ENCODE data around the gene CRB1.
A peak's percentile ranks its signal among the peaks of the same experiment; 100 is the strongest.

Gene CRB1

GRCh38 chr1:197321811-197322210 lies 53.8 kb downstream of the CRB1 start:
- ChIA-PET CTCF (no interaction called here), POLR2A (no interaction called here)
- Histone ChIP-seq H3K4me3 (ENCODE audit: control insufficient read depth in 1 of 7, extremely low read depth in 1 of 7, insufficient read depth in 4 of 7, low read depth in 2 of 7, low read length in 6 of 7) (no peak overlapping the region), H3K4me1 (ENCODE audit: control extremely low read depth in 1 of 4, control insufficient read depth in 4 of 4, insufficient read depth in 4 of 4, low read length in 3 of 4) (no peaks in the 10 kb centered on the region), H3K36me3 (ENCODE audit: control insufficient read depth in 4 of 4, insufficient read depth in 4 of 4, low read length in 3 of 4) (no peaks in the 10 kb centered on the region), H3K27me3 (replicated peaks in 2 of 5; ENCODE audit: control insufficient read depth in 4 of 5, insufficient read depth in 5 of 5, low read length in 4 of 5) (no peaks in the 10 kb centered on the region), H3K27ac (ENCODE audit: insufficient read depth in 1 of 2, low read depth in 1 of 2, low read length in 2 of 2, poor library complexity in 1 of 2, severe bottlenecking in 2 of 2) (no peak overlapping the region), H3K9me3 (ENCODE audit: control extremely low read depth in 1 of 5, control insufficient read depth in 4 of 5, insufficient read depth in 2 of 5, low read depth in 1 of 5, low read length in 4 of 5) (no peaks in the 10 kb centered on the region)
- WGBS (ENCODE audit: insufficient coverage) = 100% methylated on average over 1 of the region's 2 CpGs
- DNase-seq = no peak

GRCh38 chr1:197327776-197328364 lies 59.8 kb downstream of the CRB1 start:
- DNase-seq = peak in 1 of 3 donors; percentile 22
- Histone ChIP-seq H3K36me3 (ENCODE audit: control insufficient read depth in 4 of 4, insufficient read depth in 4 of 4, low read length in 3 of 4) (no peaks in the 10 kb centered on the region), H3K4me1 (ENCODE audit: control extremely low read depth in 1 of 4, control insufficient read depth in 4 of 4, insufficient read depth in 4 of 4, low read length in 3 of 4) (no peaks in the 10 kb centered on the region), H3K4me3 (ENCODE audit: control insufficient read depth in 1 of 7, extremely low read depth in 1 of 7, insufficient read depth in 4 of 7, low read depth in 2 of 7, low read length in 6 of 7) (no peak overlapping the region), H3K9me3 (ENCODE audit: control extremely low read depth in 1 of 5, control insufficient read depth in 4 of 5, insufficient read depth in 2 of 5, low read depth in 1 of 5, low read length in 4 of 5) (no peaks in the 10 kb centered on the region), H3K27ac (ENCODE audit: insufficient read depth in 1 of 2, low read depth in 1 of 2, low read length in 2 of 2, poor library complexity in 1 of 2, severe bottlenecking in 2 of 2) (no peak overlapping the region), H3K27me3 (replicated peaks in 2 of 5; ENCODE audit: control insufficient read depth in 4 of 5, insufficient read depth in 5 of 5, low read length in 4 of 5) (peaks cover 0 to 2% (median 0%) of the 10 kb centered on the region in 5 experiments)
- POLR2A ChIA-PET = no interaction called here
- CTCF ChIA-PET = interaction anchor here (0.5 to 1.4 kb wide), 6 partner anchors 8 to 29 kb away, joined by 3 to 4 read pairs (median 3); no protein-coding TSS in a partner anchor
- 25% methylated on average over 1 of the region's 2 CpGs for WGBS (ENCODE audit: insufficient coverage)

- no peak overlapping the region for H3K4me3 ChIP-seq (ENCODE audit: control insufficient read depth in 1 of 7, extremely low read depth in 1 of 7, insufficient read depth in 4 of 7, low read depth in 2 of 7, low read length in 6 of 7)
- POLR2A ChIA-PET = no interaction called here
- H3K27me3 ChIP-seq (replicated peaks in 2 of 5; ENCODE audit: control insufficient read depth in 4 of 5, insufficient read depth in 5 of 5, low read length in 4 of 5) = peaks cover 0 to 2% (median 0%) of the 10 kb centered on the region in 5 experiments
- H3K4me1 ChIP-seq (ENCODE audit: control extremely low read depth in 1 of 4, control insufficient read depth in 4 of 4, insufficient read depth in 4 of 4, low read length in 3 of 4) = no peaks in the 10 kb centered on the region
- DNase-seq = no peak
- whole genome bisulfite sequencing (ENCODE audit: insufficient coverage) = 75% methylated on average over 4 of the region's 4 CpGs
- H3K27ac ChIP-seq (ENCODE audit: insufficient read depth in 1 of 2, low read depth in 1 of 2, low read length in 2 of 2, poor library complexity in 1 of 2, severe bottlenecking in 2 of 2) = no peak overlapping the region
- H3K36me3 ChIP-seq (ENCODE audit: control insufficient read depth in 4 of 4, insufficient read depth in 4 of 4, low read length in 3 of 4) = no peaks in the 10 kb centered on the region
- H3K9me3 ChIP-seq (ENCODE audit: control extremely low read depth in 1 of 5, control insufficient read depth in 4 of 5, insufficient read depth in 2 of 5, low read depth in 1 of 5, low read length in 4 of 5) = no peaks in the 10 kb centered on the region
- CTCF ChIA-PET = interaction anchor here (0.6 to 1.4 kb wide), 3 partner anchors 10 to 150 kb away, joined by 3 to 9 read pairs (median 6); no protein-coding TSS in a partner anchor
Observed at GRCh38 chr1:197330213-197330612, 62.2 kb downstream of the CRB1 start.

- Histone ChIP-seq H3K27me3 (replicated peaks in 2 of 5; ENCODE audit: control insufficient read depth in 4 of 5, insufficient read depth in 5 of 5, low read length in 4 of 5) (peaks cover 0 to 2% (median 0%) of the 10 kb centered on the region in 5 experiments), H3K9me3 (ENCODE audit: control extremely low read depth in 1 of 5, control insufficient read depth in 4 of 5, insufficient read depth in 2 of 5, low read depth in 1 of 5, low read length in 4 of 5) (no peaks in the 10 kb centered on the region), H3K36me3 (ENCODE audit: control insufficient read depth in 4 of 4, insufficient read depth in 4 of 4, low read length in 3 of 4) (no peaks in the 10 kb centered on the region), H3K4me1 (ENCODE audit: control extremely low read depth in 1 of 4, control insufficient read depth in 4 of 4, insufficient read depth in 4 of 4, low read length in 3 of 4) (no peaks in the 10 kb centered on the region), H3K4me3 (ENCODE audit: control insufficient read depth in 1 of 7, extremely low read depth in 1 of 7, insufficient read depth in 4 of 7, low read depth in 2 of 7, low read length in 6 of 7) (no peak overlapping the region), H3K27ac (ENCODE audit: insufficient read depth in 1 of 2, low read depth in 1 of 2, low read length in 2 of 2, poor library complexity in 1 of 2, severe bottlenecking in 2 of 2) (no peak overlapping the region)
- no peak for DNase-seq
- CTCF ChIA-PET = interaction anchor here (1.0 to 2.9 kb wide), 6 partner anchors 24 to 151 kb away, joined by 3 to 8 read pairs (median 4); no protein-coding TSS in a partner anchor
- POLR2A ChIA-PET = no interaction called here
- 100% methylated on average over 2 of the region's 5 CpGs for WGBS (ENCODE audit: insufficient coverage)
Observed at GRCh38 chr1:197331565-197331964, 63.5 kb downstream of the CRB1 start.

GRCh38 chr1:197333041-197333440 lies 65.0 kb downstream of the CRB1 start:
- no peaks in the 10 kb centered on the region for H3K9me3 ChIP-seq (ENCODE audit: control extremely low read depth in 1 of 5, control insufficient read depth in 4 of 5, insufficient read depth in 2 of 5, low read depth in 1 of 5, low read length in 4 of 5)
- DNase-seq = no peak
- ChIA-PET POLR2A (no interaction called here), CTCF (interaction anchor here (1.3 to 2.9 kb wide), 3 partner anchors 9 to 27 kb away, joined by 4 to 8 read pairs (median 4); no protein-coding TSS in a partner anchor)
- no peak overlapping the region for H3K27ac ChIP-seq (ENCODE audit: insufficient read depth in 1 of 2, low read depth in 1 of 2, low read length in 2 of 2, poor library complexity in 1 of 2, severe bottlenecking in 2 of 2)
- no peak overlapping the region for H3K4me3 ChIP-seq (ENCODE audit: control insufficient read depth in 1 of 7, extremely low read depth in 1 of 7, insufficient read depth in 4 of 7, low read depth in 2 of 7, low read length in 6 of 7)
- no peaks in the 10 kb centered on the region for H3K4me1 ChIP-seq (ENCODE audit: control extremely low read depth in 1 of 4, control insufficient read depth in 4 of 4, insufficient read depth in 4 of 4, low read length in 3 of 4)
- H3K27me3 ChIP-seq (replicated peaks in 2 of 5; ENCODE audit: control insufficient read depth in 4 of 5, insufficient read depth in 5 of 5, low read length in 4 of 5) = peaks cover 0 to 10% (median 0%) of the 10 kb centered on the region in 5 experiments
- H3K36me3 ChIP-seq (ENCODE audit: control insufficient read depth in 4 of 4, insufficient read depth in 4 of 4, low read length in 3 of 4) = no peaks in the 10 kb centered on the region
- 80% methylated on average over 1 of the region's 1 CpG for WGBS (ENCODE audit: insufficient coverage)

GRCh38 chr1:197336571-197336970 lies 68.5 kb downstream of the CRB1 start:
- ChIA-PET CTCF (interaction anchor here (0.8 to 2.2 kb wide), 8 partner anchors 9 to 588 kb away, joined by 3 to 13 read pairs (median 3); no protein-coding TSS in a partner anchor), POLR2A (no interaction called here)
- H3K27ac ChIP-seq (ENCODE audit: insufficient read depth in 1 of 2, low read depth in 1 of 2, low read length in 2 of 2, poor library complexity in 1 of 2, severe bottlenecking in 2 of 2) = no peak overlapping the region
- no peak overlapping the region for H3K4me3 ChIP-seq (ENCODE audit: control insufficient read depth in 1 of 7, extremely low read depth in 1 of 7, insufficient read depth in 4 of 7, low read depth in 2 of 7, low read length in 6 of 7)
- H3K27me3 ChIP-seq (replicated peaks in 2 of 5; ENCODE audit: control insufficient read depth in 4 of 5, insufficient read depth in 5 of 5, low read length in 4 of 5) = peaks cover 0 to 28% (median 0%) of the 10 kb centered on the region in 5 experiments
- H3K9me3 ChIP-seq (ENCODE audit: control extremely low read depth in 1 of 5, control insufficient read depth in 4 of 5, insufficient read depth in 2 of 5, low read depth in 1 of 5, low read length in 4 of 5) = peaks cover 0 to 2% (median 0%) of the 10 kb centered on the region in 5 experiments
- peaks cover 0 to 11% (median 4%) of the 10 kb centered on the region in 4 experiments for H3K4me1 ChIP-seq (ENCODE audit: control extremely low read depth in 1 of 4, control insufficient read depth in 4 of 4, insufficient read depth in 4 of 4, low read length in 3 of 4)
- no CpG with 5 or more reads among the region's 2 CpGs for WGBS (ENCODE audit: insufficient coverage)
- DNase-seq = no peak
- H3K36me3 ChIP-seq (ENCODE audit: control insufficient read depth in 4 of 4, insufficient read depth in 4 of 4, low read length in 3 of 4) = no peaks in the 10 kb centered on the region
